ENCODE measurements around the gene THOC7. TPM values are rescaled to one million over a fixed set of nuclear protein-coding genes. Genes with fewer than 3 reads are reported as not detected.
A peak's percentile ranks its signal among the peaks of the same experiment; 100 is the strongest.

The THOC7 gene
- total and polyA plus RNA-seq, 2 of the 4 experiments (the other 2 are of a cell fraction) = 25.8 to 55.9 TPM

DNA sequence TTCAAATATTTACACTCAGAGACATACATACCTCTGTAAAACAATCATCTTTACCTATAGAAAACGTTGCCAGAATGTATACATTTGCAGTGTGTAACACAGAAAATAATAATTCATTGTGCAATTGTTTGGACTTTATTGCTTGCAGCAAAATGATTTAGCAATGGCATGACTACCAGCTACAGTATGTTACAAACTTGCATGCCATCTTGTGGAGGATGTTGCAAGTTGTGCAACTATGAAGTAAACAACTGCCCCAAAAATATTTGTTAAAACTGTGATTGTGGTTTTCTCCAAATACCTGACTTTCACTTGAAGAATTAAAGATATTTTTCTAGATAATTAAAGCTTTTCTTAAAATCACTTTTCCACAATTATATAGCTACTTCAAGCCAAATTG, 71.6 kb downstream of the THOC7 start:
- no peaks in the 10 kb centered on the region for H3K9me1 ChIP-seq (ENCODE audit: insufficient read depth, low read length)
- WGBS, 2 experiments (ENCODE audit: extremely low coverage in 2 of 2, insufficient read length in 1 of 2) = no CpG with 5 or more reads among the region's 1 CpG
- no peak overlapping the region for H3K56ac ChIP-seq (ENCODE audit: extremely low read depth, insufficient read depth, low read length)
- ChIA-PET POLR2A (ENCODE audit: unreplicated experiment) (no interaction called here), CTCF (interaction anchor here (0.8 to 1.2 kb wide), 4 partner anchors 12 to 442 kb away, joined by 3 read pairs; partner anchors contain the start of gene C3orf49)
- no peaks in the 10 kb centered on the region for H4K20me1 ChIP-seq (ENCODE audit: insufficient read depth, low read length)
- dilution Hi-C loops (cut with HindIII; ENCODE audit: low sequenced_read_pairs, unreplicated experiment) (no loop called here), in situ Hi-C loops (cut with MboI; ENCODE audit: low sequenced_read_pairs) (no loop called here), intact Hi-C loops (cut with micrococcal nuclease) (no loop called here)
- no peak overlapping the region for H2BK15ac ChIP-seq (ENCODE audit: low read depth, low read length)
- ATAC-seq (ENCODE audit: low read depth) = peak; percentile 59
- H2BK5ac ChIP-seq (ENCODE audit: low read depth, low read length, poor library complexity, severe bottlenecking) = no peak overlapping the region
- H3K4me2 ChIP-seq (ENCODE audit: low read depth, low read length) = no peak overlapping the region
- H3K14ac ChIP-seq (replicated peaks; ENCODE audit: low read depth, low read length) = no peak overlapping the region
- no peaks in the 10 kb centered on the region for H3K9me3 ChIP-seq (ENCODE audit: control insufficient read depth, insufficient read depth, low read length)
- no peak overlapping the region for H2AK9ac ChIP-seq (replicated peaks; ENCODE audit: low read depth, low read length, poor library complexity)
- no peak overlapping the region for H4K5ac ChIP-seq (ENCODE audit: low read depth, low read length)
- H2AFZ ChIP-seq (replicated peaks; ENCODE audit: low read length, poor library complexity) = no peak overlapping the region
- H4K8ac ChIP-seq (ENCODE audit: low read depth in 2 of 2, low read length in 2 of 2) = no peak overlapping the region
- H4K91ac ChIP-seq (ENCODE audit: insufficient read depth, low read depth, low read length) = no peak overlapping the region
- TF ChIP-seq, protein P1, sequence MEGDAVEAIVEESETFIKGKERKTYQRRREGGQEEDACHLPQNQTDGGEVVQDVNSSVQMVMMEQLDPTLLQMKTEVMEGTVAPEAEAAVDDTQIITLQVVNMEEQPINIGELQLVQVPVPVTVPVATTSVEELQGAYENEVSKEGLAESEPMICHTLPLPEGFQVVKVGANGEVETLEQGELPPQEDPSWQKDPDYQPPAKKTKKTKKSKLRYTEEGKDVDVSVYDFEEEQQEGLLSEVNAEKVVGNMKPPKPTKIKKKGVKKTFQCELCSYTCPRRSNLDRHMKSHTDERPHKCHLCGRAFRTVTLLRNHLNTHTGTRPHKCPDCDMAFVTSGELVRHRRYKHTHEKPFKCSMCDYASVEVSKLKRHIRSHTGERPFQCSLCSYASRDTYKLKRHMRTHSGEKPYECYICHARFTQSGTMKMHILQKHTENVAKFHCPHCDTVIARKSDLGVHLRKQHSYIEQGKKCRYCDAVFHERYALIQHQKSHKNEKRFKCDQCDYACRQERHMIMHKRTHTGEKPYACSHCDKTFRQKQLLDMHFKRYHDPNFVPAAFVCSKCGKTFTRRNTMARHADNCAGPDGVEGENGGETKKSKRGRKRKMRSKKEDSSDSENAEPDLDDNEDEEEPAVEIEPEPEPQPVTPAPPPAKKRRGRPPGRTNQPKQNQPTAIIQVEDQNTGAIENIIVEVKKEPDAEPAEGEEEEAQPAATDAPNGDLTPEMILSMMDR (conservative IDR thresholded peaks at IDR 0.05; ENCODE audit: low read depth, low read length) = peak; percentile 59
- TF ChIP-seq CEBPB (IDR thresholded peaks at IDR 0.05; ENCODE audit: low read depth, low read length) (peak; percentile 96), MXI1 (IDR thresholded peaks at IDR 0.05; ENCODE audit: borderline replicate concordance, low read depth, low read length) (no peak), MAFK (IDR thresholded peaks at IDR 0.05; ENCODE audit: low read depth, low read length) (no peak), FOS (IDR thresholded peaks at IDR 0.05; ENCODE audit: low read depth, low read length) (no peak), BHLHE40 (IDR thresholded peaks at IDR 0.05; ENCODE audit: low read depth, low read length) (no peak), NFE2L2 (IDR thresholded peaks at IDR 0.05; ENCODE audit: low read depth, low read length) (no peak), SMC3 (IDR thresholded peaks at IDR 0.05; ENCODE audit: low read depth, low read length) (peak; percentile 52), RFX5 (IDR thresholded peaks at IDR 0.05; ENCODE audit: low read depth, low read length) (no peak), RAD21 (IDR thresholded peaks at IDR 0.05; ENCODE audit: low read length) (peak; percentile 61)
- no peak overlapping the region for H3K18ac ChIP-seq (ENCODE audit: low read depth, low read length)
- no peak overlapping the region for H2BK120ac ChIP-seq (ENCODE audit: low read depth, low read length)
- H3K36me3 ChIP-seq (ENCODE audit: control insufficient read depth, insufficient read depth, low read length) = no peaks in the 10 kb centered on the region
- H3K9ac ChIP-seq (ENCODE audit: low read depth, low read length) = no peak overlapping the region
- no peak overlapping the region for H3K23ac ChIP-seq (ENCODE audit: low read depth, low read length)
- BruUV-seq (replicated peaks) = no TSS peak
- H3K4me3 ChIP-seq (ENCODE audit: insufficient read depth, low read depth, low read length) = no peak overlapping the region
- peak; percentile 53 for DNase-seq
- H3K4me1 ChIP-seq (ENCODE audit: control insufficient read depth, insufficient read depth, low read length) = no peaks in the 10 kb centered on the region
- no peak overlapping the region for H2AK5ac ChIP-seq (ENCODE audit: low read depth, low read length)
- no peak overlapping the region for H3K27ac ChIP-seq (ENCODE audit: insufficient read depth, low read length)
- no peaks in the 10 kb centered on the region for H3K79me1 ChIP-seq (ENCODE audit: low read depth in 1 of 2, low read length in 2 of 2)
- H3K4ac ChIP-seq (ENCODE audit: low read depth, low read length) = no peak overlapping the region
- no peak overlapping the region for H2BK20ac ChIP-seq (ENCODE audit: low read depth, low read length)
- H3K27me3 ChIP-seq (ENCODE audit: control insufficient read depth, insufficient read depth, low read length) = peaks cover 3% of the 10 kb centered on the region
